SK-N-MC (cell line): ENCODE measurements around the gene GGACT.
"Not testable (repeated sequence)": the region's sequence is repeated elsewhere in the genome, so short reads cannot be mapped to it uniquely, and the experiment has no call there.

Source experiments
- DNase-seq: peaks from one replicate; pipeline ENCODE4 v3.0.0-alpha.2; 2011; ENCODE audit warnings: low read depth, low spot score
- H3K27ac ChIP-seq: fragments of 200-600 bp; sonication (generic); 2 replicates; pipeline ENCODE4 v1.5.1; 2016; ENCODE audit warnings: mixed run types
- H3K36me3 ChIP-seq: fragments of 200-600 bp; sonication (generic); 2 replicates; pipeline ENCODE4 v1.6.1; 2017; ENCODE audit warnings: antibody characterized with exemption, low read length, mixed read lengths; ENCODE audit not compliant: insufficient read depth
- H3K4me3 ChIP-seq: fragments of 200-600 bp; sonication (generic); 2 replicates; pipeline ENCODE4 v1.5.1; 2016
- H3K9ac ChIP-seq: fragments of 200-600 bp; sonication (generic); 2 replicates; pipeline ENCODE4 v1.8.0; 2017; ENCODE audit warnings: mixed run types, mixed read lengths; ENCODE audit not compliant: insufficient read length
- H3K9me3 ChIP-seq: fragments of 200-600 bp; sonication (generic); 2 replicates; pipeline ENCODE4 v1.6.1; 2017; ENCODE audit warnings: low read depth, mild to moderate bottlenecking, antibody characterized with exemption, low read length, moderate library complexity, mixed read lengths
- EZH2 ChIP-seq: fragments of 200-600 bp; sonication (generic); IDR thresholded peaks from one replicate; pipeline ENCODE4 v1.6.1; 2017; ENCODE audit warnings: antibody characterized with exemption
- FOXP2 ChIP-seq: optimal IDR thresholded peaks from 2 replicates; pipeline ENCODE3; 2011; ENCODE audit warnings: mild to moderate bottlenecking, moderate library complexity; ENCODE audit not compliant: insufficient read depth; ENCODE audit errors: extremely low read length, control extremely low read depth
- POLR2AphosphoS5 ChIP-seq: IDR thresholded peaks from 2 replicates; pipeline ENCODE4 v1.6.1; 2012; ENCODE audit warnings: mild to moderate bottlenecking, low read depth, low read length, borderline replicate concordance

The GGACT gene

DNA sequence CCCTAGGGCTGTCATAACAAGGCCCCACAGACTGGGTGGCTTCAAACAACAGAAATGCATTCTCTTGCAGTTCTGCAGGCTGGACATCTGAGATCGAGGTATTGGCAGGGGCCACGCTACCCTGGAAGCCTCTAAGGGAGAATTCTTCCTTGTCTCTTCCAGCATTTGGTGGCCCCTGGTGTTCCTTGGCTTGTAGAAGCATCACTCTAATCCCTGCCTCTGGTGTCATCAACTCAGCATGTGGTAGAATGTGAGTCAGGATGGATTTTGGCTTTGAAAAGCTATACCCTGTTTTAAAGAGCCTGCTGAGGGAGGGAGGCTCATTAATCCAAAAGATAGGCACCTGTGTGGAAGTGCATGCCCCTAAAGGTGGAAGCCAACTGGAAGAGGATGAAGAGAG, 7.9 kb upstream of the GGACT start:
- Histone ChIP-seq H3K9me3 (no peaks in the 10 kb centered on the region), H3K9ac (no peak overlapping the region), H3K36me3 (no peaks in the 10 kb centered on the region), H3K4me3 (no peak overlapping the region), H3K27ac (no peak overlapping the region)
- TF ChIP-seq POLR2AphosphoS5 (no peak), EZH2 (no peak), FOXP2 (no peak)
- DNase-seq, result no peak

DNA sequence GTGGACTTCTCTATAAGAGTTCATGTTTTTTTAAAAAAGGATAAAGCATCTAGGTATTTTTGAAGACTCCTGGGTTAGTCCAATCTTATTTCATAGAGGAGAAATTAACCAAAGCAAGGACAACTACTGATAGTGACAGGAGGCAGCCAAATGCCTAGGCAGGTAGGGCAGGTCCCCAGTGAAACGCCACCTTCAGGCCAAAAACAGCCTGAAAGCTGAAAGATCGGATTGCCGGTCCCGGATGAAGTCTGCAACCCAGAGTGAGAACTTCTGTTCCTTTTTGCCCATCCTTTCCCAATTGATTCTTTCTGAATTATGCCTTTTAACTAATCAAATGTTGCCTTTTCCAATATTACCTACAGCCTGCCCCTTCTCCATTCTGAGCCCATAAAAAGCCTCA, 6.1 kb upstream of the GGACT start:
- TF ChIP-seq POLR2AphosphoS5 (no peak), FOXP2 (no peak), EZH2 (no peak)
- Histone ChIP-seq H3K9me3 (no peaks in the 10 kb centered on the region), H3K27ac (no peak overlapping the region), H3K4me3 (no peak overlapping the region), H3K36me3 (no peaks in the 10 kb centered on the region), H3K9ac (no peak overlapping the region)
- DNase-seq, result no peak

- TF ChIP-seq POLR2AphosphoS5 (no peak), EZH2 (no peak), FOXP2 (no peak)
- H3K9me3 ChIP-seq, result no peaks in the 10 kb centered on the region
Measured at GRCh38 chr13:100594255-100594654, 5.7 kb upstream of the GGACT start.

DNA sequence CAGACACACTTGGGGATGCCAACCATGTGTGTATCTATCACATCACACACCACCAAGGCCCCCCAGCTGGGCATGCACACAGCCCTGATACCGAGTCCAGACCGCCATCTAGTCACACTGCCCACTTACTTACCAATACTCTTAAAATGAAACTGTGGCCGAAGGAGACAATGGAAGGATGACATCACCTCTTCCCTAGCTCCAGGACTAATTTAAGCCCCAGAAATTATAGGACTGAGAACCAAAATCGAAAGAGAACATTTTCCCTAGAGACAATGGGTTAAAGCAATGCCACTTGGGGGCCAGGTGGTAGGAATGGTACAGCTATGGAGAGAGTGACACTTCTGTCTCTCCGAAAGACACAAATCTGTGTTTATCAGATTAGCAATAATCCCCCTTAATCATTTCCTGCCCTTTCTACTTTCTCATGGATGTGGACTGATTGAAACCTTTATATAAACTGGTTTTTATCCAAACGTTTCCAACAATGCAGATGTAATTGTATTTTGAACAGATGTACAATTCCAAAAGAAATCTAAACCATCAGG, 663 bp upstream of the GGACT start:
- H3K4me3 ChIP-seq, result no peak overlapping the region
- no peak overlapping the region for H3K27ac ChIP-seq
- no peaks in the 10 kb centered on the region for H3K9me3 ChIP-seq
- H3K9ac ChIP-seq, result no peak overlapping the region
- TF ChIP-seq FOXP2 (no peak), POLR2AphosphoS5 (no peak), EZH2 (no peak)
- no peak for DNase-seq
- no peaks in the 10 kb centered on the region for H3K36me3 ChIP-seq

More at GRCh38 chr13:100594255-100594654, 5.7 kb upstream of the GGACT start:
- no peak overlapping the region for H3K9ac ChIP-seq
- H3K27ac ChIP-seq, result no peak overlapping the region
- no peaks in the 10 kb centered on the region for H3K36me3 ChIP-seq
- no peak overlapping the region for H3K4me3 ChIP-seq
- no peak for DNase-seq

GRCh38 chr13:100584896-100585295, 3.7 kb downstream of the GGACT start:
- TF ChIP-seq EZH2 (no peak), POLR2AphosphoS5 (no peak), FOXP2 (no peak)
- Histone ChIP-seq H3K4me3 (0 out of 2 replicates have a peak overlapping the region, but pooled peaks have one; percentile 7), H3K36me3 (no peaks in the 10 kb centered on the region), H3K27ac (peak overlapping the region; percentile 66), H3K9ac (no peak overlapping the region), H3K9me3 (0 out of 2 replicates have a peak, but pooled peaks cover 7% of the 10 kb centered on the region)
- no peak for DNase-seq

DNA sequence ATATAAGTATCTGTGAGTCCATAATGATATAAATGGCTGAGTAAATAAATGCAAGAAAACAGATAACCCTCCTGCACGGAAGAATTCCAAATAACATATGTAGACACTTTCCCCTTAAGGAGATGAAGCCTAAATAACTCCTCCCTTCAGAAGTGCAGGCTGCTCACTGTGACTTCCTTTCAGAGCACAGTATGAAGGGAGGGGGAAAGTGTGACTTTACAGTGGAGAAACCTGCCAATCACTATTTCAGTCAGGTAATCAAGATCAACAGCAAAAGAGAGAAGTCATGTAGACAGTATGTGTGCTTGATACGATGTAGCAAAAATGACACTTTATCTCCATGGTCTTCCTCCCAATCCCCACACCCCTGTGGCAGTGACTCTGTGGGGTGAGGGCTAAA, 7.1 kb downstream of the GGACT start:
- Histone ChIP-seq H3K9ac (no peak overlapping the region), H3K36me3 (no peaks in the 10 kb centered on the region), H3K4me3 (no peak overlapping the region), H3K9me3 (0 out of 2 replicates have a peak, but pooled peaks cover 7% of the 10 kb centered on the region), H3K27ac (no peak overlapping the region)
- no peak for DNase-seq
- TF ChIP-seq FOXP2 (no peak), EZH2 (no peak), POLR2AphosphoS5 (no peak)

DNA sequence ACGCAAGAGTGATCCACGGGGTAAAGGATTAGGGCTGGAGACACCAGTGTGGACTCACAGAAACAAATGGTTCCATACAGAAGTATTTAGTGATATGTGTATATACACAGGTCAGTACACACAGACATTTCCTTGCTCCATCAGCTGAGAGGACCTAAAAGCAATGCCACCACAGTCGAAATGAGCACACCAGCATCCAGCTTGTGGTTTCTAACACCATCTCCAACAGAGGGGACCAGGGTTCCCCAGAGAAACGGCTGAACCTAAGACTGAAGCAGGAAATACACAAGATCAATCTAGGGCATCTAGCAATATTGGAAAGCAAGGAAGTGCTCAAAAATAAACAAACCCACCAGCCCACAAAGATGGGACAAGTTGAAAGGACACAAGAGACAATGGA, 7.6 kb downstream of the GGACT start:
- H3K27ac ChIP-seq, result no peak overlapping the region
- DNase-seq, result no peak
- TF ChIP-seq EZH2, result no peak
- no peak for TF ChIP-seq POLR2AphosphoS5
- TF ChIP-seq FOXP2, result no peak
- no peak overlapping the region for H3K4me3 ChIP-seq
- no peak overlapping the region for H3K9ac ChIP-seq
- no peaks in the 10 kb centered on the region for H3K36me3 ChIP-seq
- H3K9me3 ChIP-seq, result 0 out of 2 replicates have a peak, but pooled peaks cover 7% of the 10 kb centered on the region

DNA sequence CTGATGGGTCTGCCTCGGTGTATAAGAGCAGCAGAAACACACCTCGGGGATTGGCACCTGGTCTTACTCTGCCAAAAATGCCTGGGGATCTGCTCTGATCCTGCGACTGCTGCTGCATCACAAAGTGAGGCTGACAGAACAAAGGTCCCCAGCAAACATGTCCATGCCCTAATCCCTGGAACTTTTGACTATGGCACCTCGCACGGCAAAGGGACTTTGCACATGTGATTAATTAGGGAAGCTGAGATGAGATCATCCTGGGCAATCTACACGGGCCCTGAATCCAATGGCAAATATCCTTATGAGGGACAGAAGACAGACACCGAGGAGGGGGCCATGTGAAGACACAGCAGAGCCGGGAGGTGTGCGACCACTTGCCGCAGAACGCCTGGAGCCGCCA, 8.5 kb downstream of the GGACT start:
- no peak overlapping the region for H3K4me3 ChIP-seq
- no peak for DNase-seq
- TF ChIP-seq FOXP2 (no peak), POLR2AphosphoS5 (no peak), EZH2 (no peak)
- no peak overlapping the region for H3K9ac ChIP-seq
- H3K9me3 ChIP-seq, result 0 out of 2 replicates have a peak, but pooled peaks cover 7% of the 10 kb centered on the region
- no peak overlapping the region for H3K27ac ChIP-seq
- no peaks in the 10 kb centered on the region for H3K36me3 ChIP-seq

GRCh38 chr13:100577239-100577638, 11.3 kb downstream of the GGACT start:
- H3K27ac ChIP-seq, DNase-seq, H3K9me3 ChIP-seq, H3K9ac ChIP-seq, H3K36me3 ChIP-seq, H3K4me3 ChIP-seq: not testable (repeated sequence)
